ENCODE results near the gene TBX15.

GRCh38 chr1:118862755-118863154 is 125.4 kb downstream of the TBX15 start:
- TF ChIP-seq EZH2 (IDR thresholded peaks at IDR 0.05) (no peak), POLR2AphosphoS5 (IDR thresholded peaks at IDR 0.05; ENCODE audit: borderline replicate concordance, low read depth, low read length) (no peak)
